GM20000 (cell line): ENCODE measurements around the gene TBCCD1.
"Not testable (repeated sequence)": the region's sequence is repeated elsewhere in the genome, so short reads cannot be mapped to it uniquely, and the experiment has no call there.

Experiments
- DNase-seq: peaks from one replicate; pipeline ENCODE4 v3.0.0; 2012; ENCODE audit warnings: low spot score
- TF ChIP-seq, protein P1 (sequence below): IDR thresholded peaks from 2 replicates; pipeline ENCODE4 v1.5.1; 2012; ENCODE audit warnings: mild to moderate bottlenecking, control low read depth; ENCODE audit errors: extremely low read depth, missing control alignments

Gene TBCCD1

DNA sequence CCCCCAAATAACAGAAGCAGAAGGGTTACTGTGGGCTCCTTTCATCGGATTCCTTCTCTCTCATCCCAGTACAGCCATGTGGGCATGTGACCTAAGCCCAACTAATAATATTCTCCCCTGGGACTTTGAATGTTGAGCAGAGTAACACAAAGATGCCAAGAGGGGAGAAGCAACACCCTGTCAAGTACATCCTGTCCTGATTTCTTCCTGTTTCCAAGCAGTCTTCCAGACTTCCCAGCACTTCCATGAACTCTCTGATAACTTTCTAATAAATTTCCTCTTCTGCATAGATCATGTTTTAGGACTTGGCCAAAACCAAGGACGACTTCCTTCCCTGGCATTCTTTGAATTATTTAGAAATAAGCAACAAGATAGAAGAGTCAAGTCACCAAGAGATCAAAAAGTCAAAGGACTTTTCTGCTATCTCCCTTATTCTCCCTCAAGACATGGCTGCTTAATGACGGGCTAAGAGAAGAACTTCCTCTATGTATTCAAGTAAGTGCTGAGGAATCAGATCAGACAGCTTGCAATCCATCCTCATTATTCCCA, 60.9 kb downstream of the TBCCD1 start:
- TF ChIP-seq, protein P1, sequence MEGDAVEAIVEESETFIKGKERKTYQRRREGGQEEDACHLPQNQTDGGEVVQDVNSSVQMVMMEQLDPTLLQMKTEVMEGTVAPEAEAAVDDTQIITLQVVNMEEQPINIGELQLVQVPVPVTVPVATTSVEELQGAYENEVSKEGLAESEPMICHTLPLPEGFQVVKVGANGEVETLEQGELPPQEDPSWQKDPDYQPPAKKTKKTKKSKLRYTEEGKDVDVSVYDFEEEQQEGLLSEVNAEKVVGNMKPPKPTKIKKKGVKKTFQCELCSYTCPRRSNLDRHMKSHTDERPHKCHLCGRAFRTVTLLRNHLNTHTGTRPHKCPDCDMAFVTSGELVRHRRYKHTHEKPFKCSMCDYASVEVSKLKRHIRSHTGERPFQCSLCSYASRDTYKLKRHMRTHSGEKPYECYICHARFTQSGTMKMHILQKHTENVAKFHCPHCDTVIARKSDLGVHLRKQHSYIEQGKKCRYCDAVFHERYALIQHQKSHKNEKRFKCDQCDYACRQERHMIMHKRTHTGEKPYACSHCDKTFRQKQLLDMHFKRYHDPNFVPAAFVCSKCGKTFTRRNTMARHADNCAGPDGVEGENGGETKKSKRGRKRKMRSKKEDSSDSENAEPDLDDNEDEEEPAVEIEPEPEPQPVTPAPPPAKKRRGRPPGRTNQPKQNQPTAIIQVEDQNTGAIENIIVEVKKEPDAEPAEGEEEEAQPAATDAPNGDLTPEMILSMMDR, result no peak
- no peak for DNase-seq

DNA sequence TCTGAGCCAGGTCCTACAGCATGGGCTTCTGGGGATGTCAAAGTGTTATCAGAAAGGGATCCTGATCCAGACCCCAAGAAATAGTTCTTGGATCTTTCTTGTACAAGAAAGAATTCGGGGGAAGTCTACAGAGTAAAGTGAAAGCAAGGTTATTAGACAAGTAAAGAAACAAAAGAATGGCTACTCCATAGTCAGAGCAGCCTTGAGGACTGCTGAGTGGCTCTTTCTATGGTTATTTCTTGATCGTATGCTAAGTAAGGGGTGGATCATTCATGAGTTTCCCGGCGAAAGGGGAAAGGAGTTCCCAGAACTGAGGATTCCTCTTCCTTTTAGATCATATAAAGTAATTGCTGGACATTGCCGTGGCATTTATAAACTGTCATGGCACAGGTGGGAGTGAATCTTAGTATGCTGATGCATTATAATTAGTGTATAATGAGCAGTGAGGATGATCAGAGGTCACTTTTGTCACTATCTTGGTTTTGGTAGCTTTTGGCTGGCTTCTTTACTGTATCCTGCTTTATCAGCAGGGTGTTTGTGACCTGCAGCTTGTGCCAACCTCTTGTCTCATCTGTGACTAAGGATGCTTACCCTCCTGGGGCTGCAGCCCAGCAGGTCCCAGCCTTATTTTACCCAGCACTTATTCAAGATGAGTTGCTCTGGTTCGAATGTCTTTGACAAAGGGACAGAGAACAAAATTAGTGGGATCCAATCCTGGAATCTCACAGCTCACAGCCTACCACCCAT, 64.0 kb downstream of the TBCCD1 start:
- TF ChIP-seq, protein P1, result no peak
- no peak for DNase-seq

DNA sequence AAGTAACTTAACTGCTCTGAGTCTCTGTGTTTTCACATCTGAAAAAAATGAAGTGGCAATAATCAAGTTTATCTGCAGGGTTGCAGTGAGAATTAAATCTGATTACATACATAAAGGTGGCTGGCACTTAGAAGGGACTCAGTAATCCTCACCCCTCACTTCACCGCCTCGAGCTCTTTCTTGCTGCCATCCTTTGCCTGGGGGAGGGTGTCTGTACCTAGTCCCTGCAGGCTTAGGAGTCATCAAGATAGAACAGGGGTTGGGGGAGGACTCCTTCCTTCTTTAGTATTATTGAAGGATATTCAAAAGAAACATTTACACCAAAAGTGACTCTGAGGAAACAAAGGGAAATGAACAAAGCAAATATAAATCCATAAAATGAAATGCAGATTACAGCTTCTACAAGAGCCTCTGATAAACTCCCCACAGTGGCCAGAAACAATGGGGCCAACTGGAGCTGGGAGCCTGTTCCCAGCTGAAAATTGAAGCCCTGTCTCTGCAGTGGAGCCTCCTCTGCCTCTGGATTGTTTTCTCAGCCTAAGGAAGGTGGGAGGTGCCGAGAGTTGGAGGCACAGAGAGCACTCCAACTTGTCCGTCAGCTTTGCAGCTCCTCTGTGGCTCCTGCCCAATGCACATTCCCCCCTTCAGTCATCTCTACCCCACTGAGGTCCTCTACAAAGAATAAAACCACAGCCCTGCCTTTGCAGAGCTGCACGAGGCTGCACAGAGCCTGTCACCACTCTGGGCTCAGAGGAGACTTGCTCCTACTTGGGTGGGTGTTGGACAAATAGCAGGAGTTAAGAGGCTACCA, 64.8 kb downstream of the TBCCD1 start:
- no peak for DNase-seq
- TF ChIP-seq, protein P1, result no peak

DNA sequence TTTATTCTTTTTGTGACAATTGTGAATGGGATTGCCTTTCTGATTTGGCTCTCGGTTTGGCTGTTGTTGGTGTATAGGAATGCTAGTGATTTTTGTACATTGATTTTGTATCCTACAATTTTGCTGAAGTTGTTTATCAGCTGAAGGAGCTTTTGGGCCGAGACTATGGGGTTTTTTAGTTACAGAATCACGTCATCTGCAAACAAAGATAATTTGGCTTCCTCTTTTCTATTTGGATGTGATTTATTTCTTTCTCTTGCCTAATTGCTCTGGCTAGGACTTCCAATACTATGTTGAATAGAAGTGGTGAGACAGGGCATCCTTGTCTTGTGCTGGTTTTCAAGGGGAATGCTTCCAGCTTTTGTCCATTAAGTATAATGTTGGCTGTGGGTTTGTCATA, 67.2 kb downstream of the TBCCD1 start:
- DNase-seq, result not testable (repeated sequence)

DNA sequence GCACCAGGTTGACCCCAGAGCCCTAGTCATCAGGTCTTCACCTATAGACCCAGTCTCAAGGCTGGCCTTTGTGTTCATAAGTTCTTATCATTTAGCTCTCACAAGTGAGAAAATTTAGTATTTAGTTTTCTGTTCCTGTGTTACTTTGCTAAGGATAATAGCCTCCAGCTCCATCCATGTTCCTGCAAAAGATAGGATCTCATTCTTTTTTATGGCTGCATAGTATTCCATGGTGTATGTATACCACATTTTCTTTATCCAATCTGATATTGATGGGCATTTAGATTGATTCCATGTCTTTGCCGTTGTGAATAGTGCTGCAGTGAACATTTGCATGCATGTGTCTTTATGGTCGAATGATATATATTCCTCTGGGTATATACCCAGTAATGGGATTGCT, 69.1 kb downstream of the TBCCD1 start:
- DNase-seq, result not testable (repeated sequence)

DNA sequence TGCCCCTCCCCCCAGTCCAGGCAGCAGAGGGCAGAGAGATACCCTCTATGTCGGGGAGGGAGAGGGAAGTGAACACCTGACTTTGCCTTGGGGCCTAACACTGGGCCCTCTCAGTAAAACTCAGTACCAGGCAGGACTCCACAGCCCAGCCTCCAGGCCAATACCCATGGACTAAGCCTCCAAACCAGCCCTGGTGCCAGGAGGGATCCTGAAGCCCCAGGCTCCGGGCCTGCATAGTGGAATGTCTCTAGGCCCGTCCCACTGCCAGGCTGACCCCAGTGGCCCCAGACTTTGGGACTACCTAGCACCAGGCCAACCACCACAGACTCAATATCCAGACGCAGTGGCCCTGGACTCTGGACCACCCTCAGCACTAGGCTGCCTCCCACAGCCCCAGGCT, 69.5 kb downstream of the TBCCD1 start:
- TF ChIP-seq, protein P1, result no peak
- DNase-seq, result no peak

DNA sequence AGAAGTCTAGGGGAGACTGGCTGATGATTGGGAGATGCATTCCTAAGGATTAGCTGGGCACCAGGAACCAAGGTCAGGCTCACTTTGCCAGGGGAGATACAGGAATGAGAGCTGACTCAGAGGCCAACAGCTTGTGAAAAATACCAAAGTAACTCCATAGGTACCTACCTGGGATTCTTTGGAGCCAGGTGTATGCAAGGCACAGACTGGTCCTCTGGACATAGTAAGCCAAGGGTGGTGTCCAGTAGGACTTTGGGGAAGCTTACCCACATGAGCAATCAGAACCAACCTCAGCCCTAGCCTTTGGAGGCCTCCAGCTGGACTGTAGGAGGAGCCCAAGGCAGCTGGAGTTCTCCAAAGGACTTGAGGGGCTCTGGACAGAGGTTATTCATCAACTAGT, 70.5 kb downstream of the TBCCD1 start:
- no peak for DNase-seq
- TF ChIP-seq, protein P1, result no peak
